GM19023 (cell line): ENCODE data around the gene LCN9.
"Not testable (repeated sequence)": the region's sequence is repeated elsewhere in the genome, so short reads cannot be mapped to it uniquely, and the experiment has no call there.

Source experiments
- ATAC-seq: cut with Tn5 transposase; IDR thresholded peaks from one replicate; pipeline ENCODE4 v1.9.1; 2021; ENCODE audit warnings: mild to moderate bottlenecking, moderate library complexity; ENCODE audit not compliant: unreplicated experiment

The LCN9 gene

GRCh38 chr9:135670721-135671590 lies 7.8 kb downstream of the LCN9 start:
- no peak for ATAC-seq

DNA sequence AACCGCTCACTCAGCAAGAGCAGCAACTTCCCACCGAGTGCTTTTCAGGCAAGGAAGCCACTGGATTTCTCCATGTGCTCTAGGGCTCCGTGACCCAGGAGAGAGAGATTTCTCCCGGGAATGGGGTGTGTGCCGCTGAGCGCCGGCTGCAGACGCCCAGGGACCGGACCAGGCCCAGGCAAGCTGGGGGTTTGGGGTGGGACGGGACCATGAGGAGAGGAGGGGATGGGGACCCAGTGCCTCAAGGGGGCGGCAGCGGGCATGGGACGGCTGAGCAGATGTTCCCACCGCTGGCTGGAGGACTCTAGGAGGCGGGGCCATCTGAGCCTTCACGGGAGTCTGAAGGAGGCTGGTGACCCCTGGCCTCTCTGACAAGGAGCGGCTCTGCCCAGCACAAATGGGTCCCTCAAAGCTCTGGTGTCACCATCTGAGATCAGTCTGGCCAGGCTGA lies 8.5 kb downstream of the LCN9 start:
- ATAC-seq, result no peak

DNA sequence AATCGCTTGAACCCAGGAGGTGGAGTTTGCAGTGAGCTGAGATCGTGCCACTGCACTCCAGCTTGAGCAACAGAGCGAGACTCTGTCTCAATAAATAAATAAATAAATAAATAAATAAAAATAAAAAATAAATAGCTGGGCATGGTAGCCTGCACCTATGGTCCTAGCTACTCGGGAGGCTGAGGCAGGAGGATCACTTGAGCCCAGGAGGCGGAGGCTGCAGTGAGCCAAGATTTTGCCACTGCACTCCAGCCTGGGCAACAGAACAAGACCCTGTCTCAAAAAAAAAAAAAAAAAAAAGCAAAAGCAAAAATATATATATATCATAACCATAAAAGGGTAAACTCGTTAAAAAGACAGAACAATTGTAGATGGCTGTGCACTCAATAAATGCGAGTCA lies 9.7 kb downstream of the LCN9 start:
- not testable (repeated sequence) for ATAC-seq

DNA sequence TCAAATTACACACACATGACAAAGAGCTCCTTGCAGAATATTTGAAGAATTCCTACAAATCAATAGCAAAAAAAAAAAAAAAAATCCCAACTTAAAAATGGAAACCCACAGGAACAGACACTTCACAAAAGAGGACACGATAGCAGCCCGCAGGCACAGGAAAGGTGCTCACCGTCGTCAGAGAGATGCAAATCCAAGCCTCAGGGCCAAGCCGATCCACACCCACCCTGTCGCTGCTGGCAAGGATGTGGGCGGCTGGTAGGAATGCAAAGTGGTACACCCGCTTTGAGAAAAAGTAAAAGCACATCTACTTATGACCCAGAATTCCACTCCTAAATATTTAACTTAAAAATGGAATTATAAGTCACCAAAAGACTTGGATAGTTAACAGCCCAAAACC lies 10.8 kb downstream of the LCN9 start:
- ATAC-seq, result no peak

DNA sequence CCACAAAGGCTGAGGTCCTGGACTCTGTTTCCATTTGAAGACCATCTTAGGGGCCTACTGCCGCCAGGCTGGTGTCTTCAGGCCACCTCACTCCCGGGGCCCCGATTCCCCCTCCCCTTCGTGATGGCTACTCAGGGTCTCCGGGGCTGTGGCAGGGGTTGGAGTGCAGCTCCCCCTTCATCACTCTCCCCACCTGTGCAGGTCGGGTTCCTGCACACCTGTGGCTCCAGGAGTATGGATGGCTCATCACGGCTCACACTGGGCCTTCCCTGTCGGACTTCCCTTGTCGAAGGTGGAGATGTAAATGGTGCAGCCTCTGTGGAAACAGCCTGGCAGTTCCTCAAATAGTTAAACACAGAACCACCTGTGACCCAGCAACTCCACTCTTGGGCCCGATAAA lies 11.9 kb downstream of the LCN9 start:
- ATAC-seq, result no peak

DNA sequence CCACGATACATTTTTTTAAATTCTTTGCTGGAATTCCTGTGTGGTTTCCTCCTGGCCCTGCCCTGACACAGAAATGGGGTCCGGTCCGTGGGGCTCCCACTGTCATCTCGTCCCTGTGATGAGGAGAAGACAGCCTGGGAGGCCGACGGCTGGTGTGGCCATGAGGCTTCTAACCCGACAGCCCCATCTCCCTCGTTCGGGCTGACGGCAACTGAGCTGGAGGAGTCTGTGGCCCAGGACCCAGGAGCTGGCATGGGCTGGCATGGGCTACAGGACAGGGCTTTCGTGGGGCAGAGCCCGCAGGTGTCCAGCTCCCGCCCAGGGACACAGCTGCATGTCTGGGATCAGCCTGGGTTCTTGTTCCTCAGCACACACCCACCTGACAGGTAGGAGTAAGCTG lies 13.8 kb downstream of the LCN9 start:
- no peak for ATAC-seq

DNA sequence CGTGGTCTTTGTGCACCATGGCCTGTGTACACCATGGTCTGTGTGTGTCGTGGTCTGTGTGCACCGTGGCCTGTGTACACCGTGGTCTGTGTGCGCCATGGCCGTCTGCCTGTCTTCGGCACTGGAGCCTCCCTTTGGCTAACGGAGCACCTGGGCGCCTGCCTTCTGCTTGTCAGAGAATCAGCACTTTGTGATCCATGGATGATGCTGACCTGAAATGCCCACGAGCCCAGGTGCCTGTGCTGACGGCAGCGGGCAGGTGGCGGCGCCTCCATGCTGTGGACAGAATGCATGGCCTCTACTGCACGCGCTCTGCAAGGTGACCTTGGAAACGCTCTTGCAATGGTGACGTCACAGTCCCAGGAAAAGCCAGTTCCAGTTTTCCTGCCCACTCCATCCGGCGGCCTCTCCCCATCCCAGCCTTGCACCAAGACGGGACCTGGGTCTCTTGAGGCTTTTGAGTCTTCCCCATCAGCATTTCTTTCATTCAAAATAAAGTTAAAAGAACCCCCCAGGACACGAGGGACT lies 14.6 kb downstream of the LCN9 start:
- no peak for ATAC-seq

GRCh38 chr9:135678236-135679017 lies 15.3 kb downstream of the LCN9 start:
- no peak for ATAC-seq

DNA sequence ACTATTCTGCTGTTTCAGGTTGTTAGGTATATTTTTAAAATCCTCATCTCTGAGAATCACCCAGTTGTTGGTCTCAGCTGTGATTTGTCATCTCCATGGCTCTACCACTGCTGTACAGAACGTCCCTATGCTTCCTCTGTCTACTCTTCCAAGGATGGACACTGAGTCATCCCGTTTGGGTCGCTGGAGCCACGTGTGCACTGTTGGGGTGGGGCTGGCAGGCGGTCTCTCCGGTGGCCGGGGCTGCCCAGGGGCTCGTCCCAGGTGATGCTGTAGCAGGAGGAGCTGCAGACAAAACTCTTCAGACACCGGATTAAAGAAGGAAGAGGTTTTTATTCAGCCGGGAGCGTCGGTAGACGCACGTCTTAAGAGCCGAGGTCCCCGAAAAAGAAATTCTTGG lies 16.9 kb downstream of the LCN9 start:
- no peak for ATAC-seq

- ATAC-seq, result no peak
Measured at GRCh38 chr9:135681161-135681560, 18.1 kb downstream of the LCN9 start.

GRCh38 chr9:135683401-135684034 lies 20.4 kb downstream of the LCN9 start:
- no peak for ATAC-seq

DNA sequence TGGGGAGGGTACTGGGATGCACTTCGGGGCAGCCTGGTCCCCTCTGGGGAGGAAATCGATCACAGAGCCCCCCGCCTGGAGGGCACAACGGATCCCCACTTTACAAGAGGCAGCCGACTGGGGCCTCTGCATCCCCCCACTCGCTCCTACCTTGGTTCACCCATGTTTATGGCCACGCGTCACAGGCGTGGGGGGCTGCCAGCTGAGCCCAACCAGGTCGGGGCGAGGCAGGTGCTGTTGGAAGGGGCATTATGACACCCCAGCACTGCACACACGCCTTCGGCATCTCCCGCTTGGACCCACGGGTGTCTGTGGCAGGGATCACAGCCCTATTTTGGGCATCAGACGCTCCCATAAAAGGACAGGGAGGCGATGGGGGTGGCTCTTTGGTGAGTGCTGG lies 21.6 kb downstream of the LCN9 start:
- no peak for ATAC-seq

DNA sequence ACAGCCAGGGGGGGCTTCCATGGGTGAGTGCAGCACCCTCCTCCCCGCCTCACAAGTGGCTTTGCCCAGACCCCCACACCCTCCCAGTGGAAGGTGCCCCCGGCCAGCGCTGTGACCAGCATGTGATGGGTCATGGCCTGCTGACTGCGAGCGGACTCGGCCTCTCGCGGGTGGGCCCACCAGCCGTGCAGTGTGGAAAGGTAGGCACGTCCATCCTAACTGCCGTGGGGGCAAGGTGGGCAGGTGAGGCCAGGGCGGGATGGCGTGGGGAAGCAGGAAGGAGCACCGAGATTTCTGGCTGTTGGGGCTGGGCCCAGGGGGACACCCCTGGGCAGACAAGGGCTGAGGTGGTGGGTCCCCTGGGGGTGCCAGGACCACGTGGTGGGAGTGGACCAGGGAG lies 24.1 kb downstream of the LCN9 start:
- no peak for ATAC-seq

DNA sequence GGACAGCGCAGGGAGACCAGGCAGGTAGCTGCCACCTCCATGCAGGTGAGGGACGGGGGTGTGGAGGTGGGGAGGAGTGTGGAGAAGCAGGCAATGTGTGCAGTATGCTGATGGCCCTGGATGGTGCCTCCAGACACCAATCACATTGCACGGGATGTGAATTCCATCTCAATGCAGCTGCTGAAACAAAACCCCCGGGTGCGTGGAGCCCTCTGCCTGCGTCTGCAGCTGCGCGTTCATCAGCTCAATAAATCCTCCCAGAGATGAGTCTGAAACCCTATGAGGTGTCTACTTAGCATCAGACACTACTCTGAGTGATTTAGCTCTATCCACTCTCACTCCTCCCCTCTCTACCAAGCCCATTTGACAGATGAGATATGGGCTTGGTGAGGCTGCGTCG lies 25.9 kb downstream of the LCN9 start:
- ATAC-seq, result no peak

- no peak for ATAC-seq
Measured at GRCh38 chr9:135690836-135691570, 27.9 kb downstream of the LCN9 start.

- ATAC-seq, result no peak
Measured at GRCh38 chr9:135692410-135692809, 29.3 kb downstream of the LCN9 start.

GRCh38 chr9:135693265-135693664 lies 30.2 kb downstream of the LCN9 start:
- no peak for ATAC-seq

- no peak for ATAC-seq
Measured at GRCh38 chr9:135693771-135694170, 30.7 kb downstream of the LCN9 start.

GRCh38 chr9:135694414-135694813 lies 31.3 kb downstream of the LCN9 start:
- no peak for ATAC-seq

DNA sequence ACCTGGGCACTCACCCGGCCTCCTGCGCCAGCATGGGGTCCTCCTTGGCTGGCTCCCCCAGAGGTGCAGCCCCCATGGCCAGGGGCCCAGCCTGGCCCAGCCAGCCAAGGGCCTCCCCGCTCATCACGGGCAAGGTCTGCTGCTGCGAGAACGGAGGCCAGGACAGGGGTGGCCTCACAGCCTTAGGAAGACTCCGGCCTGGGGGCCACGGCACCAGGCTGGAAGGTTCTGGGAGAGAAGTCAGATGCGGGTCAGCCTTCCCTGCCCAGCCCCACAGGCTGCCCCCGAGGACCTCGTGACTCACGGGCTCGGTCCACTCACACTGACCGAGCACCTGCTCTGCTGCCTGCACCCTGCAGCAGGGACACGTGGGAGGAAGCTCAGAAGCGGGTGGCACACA lies 31.9 kb downstream of the LCN9 start:
- ATAC-seq, result no peak

GRCh38 chr9:135695642-135696041 lies 32.5 kb downstream of the LCN9 start:
- ATAC-seq, result no peak
